RWPE1 (cell line): ENCODE measurements around the gene AGBL5.
A peak's percentile ranks its signal among the peaks of the same experiment; 100 is the strongest.

Experiments used
- CTCF ChIA-PET: fragments of 350-600 bp; sonication (Branson Sonifier 250); formaldehyde crosslinking; extraction: SDS; loops from one replicate; lab custom pipeline; 2021; lab: Yijun Ruan, JAX
- POLR2A ChIA-PET: fragments of 400-600 bp; formaldehyde crosslinking; extraction: SDS; loops from one replicate; lab custom pipeline; 2020; ENCODE audit warnings: antibody characterized with exemption; ENCODE audit not compliant: low non-redundant PET; lab: Yijun Ruan, JAX
- DNase-seq: peaks from one replicate; pipeline ENCODE4 v3.0.0; 2012; ENCODE audit warnings: low spot score
- H3K27ac ChIP-seq: fragments of 450-650 bp; 2 replicates; pipeline ENCODE4 v1.5.1; 2017
- CTCF ChIP-seq: fragments of 450-650 bp; conservative IDR thresholded peaks from 2 replicates; pipeline ENCODE4 v1.5.1; 2017; ENCODE audit warnings: low read depth, mild to moderate bottlenecking

The AGBL5 gene

GRCh38 chr2:27050996-27051901, at the start of gene AGBL5:
AGBL5 (plus strand) TSS chr2:27051668; CDS start chr2:27052959, 1,291 bp downstream.
- CTCF ChIA-PET = interaction anchor here (0.5 to 1.7 kb wide), 5 partner anchors 12 to 253 kb away, joined by 3 to 6 read pairs (median 4); no protein-coding TSS in a partner anchor

GRCh38 chr2:27001950-27002349, 49.5 kb upstream of the AGBL5 start:
- ChIA-PET POLR2A (no interaction called here), CTCF (no interaction called here)
- DNase-seq = no peak
- no peak for TF ChIP-seq CTCF
- H3K27ac ChIP-seq = no peak overlapping the region

More at GRCh38 chr2:27050996-27051901, at the start of gene AGBL5:
- peak within 1 kb of the TSS; percentile 93 for H3K27ac ChIP-seq
- POLR2A ChIA-PET = interaction anchor here (0.8 to 1.6 kb wide), 4 partner anchors 13 to 34 kb away, joined by 3 to 7 read pairs (median 4); partner anchors contain the start of gene TMEM214
- peak; percentile 99 for DNase-seq
- no peak for TF ChIP-seq CTCF

- ChIA-PET POLR2A (no interaction called here), CTCF (no interaction called here)
- TF ChIP-seq CTCF = no peak
- no peak overlapping the region for H3K27ac ChIP-seq
- DNase-seq = no peak
Observed at GRCh38 chr2:27003007-27003406, 48.5 kb upstream of the AGBL5 start.

- ChIA-PET CTCF (no interaction called here), POLR2A (no interaction called here)
- no peak overlapping the region for H3K27ac ChIP-seq
- DNase-seq = no peak
- TF ChIP-seq CTCF = no peak
Observed at GRCh38 chr2:27003857-27004256, 47.6 kb upstream of the AGBL5 start.

GRCh38 chr2:27006602-27007415, 44.7 kb upstream of the AGBL5 start:
- no peak for DNase-seq
- CTCF ChIA-PET = interaction anchor here (1.3 kb wide), 1 partner anchor 10 kb away, joined by 6 read pairs; no protein-coding TSS in a partner anchor
- POLR2A ChIA-PET = no interaction called here
- H3K27ac ChIP-seq = no peak overlapping the region
- no peak for TF ChIP-seq CTCF
